Muscle layer of colon (tissue), 2 donors: Measurements from ENCODE around the gene TIGAR.

Experiments
- H3K27ac ChIP-seq: one replicate; pipeline ENCODE4 v1.7.0; 2013; ENCODE audit warnings: low read depth, mild to moderate bottlenecking, low read length, moderate library complexity
- H3K27me3 ChIP-seq, 2 donors: one replicate each; pipeline ENCODE4 v1.7.0; 2013; ENCODE audit warnings: low read length in 2 of 2, mild to moderate bottlenecking in 2 of 2; ENCODE audit not compliant: insufficient read depth in 2 of 2, control insufficient read depth in 1 of 2
- H3K36me3 ChIP-seq: one replicate; pipeline ENCODE4 v1.7.0; 2013; ENCODE audit warnings: mild to moderate bottlenecking, low read length; ENCODE audit not compliant: insufficient read depth
- H3K4me1 ChIP-seq: one replicate; pipeline ENCODE4 v1.7.0; 2013; ENCODE audit warnings: mild to moderate bottlenecking, low read length; ENCODE audit not compliant: insufficient read depth
- H3K4me3 ChIP-seq, 2 donors: one replicate each; pipeline ENCODE4 v1.7.0; 2013; ENCODE audit warnings: low read length in 2 of 2, low read depth in 1 of 2, mild to moderate bottlenecking in 1 of 2, moderate library complexity in 1 of 2
- H3K9ac ChIP-seq: one replicate; pipeline ENCODE4 v1.7.0; 2013; ENCODE audit warnings: low read length
- H3K9me3 ChIP-seq: one replicate; pipeline ENCODE4 v1.7.0; 2013; ENCODE audit warnings: mild to moderate bottlenecking, low read length
- donor health status: abdominal sarcoma.
- donor health status: Adenocarcinoma of cecum.

The TIGAR gene

GRCh38 chr12:4388032-4388431, 67.0 kb downstream of the TIGAR start:
- Histone ChIP-seq H3K9me3 (no peaks in the 10 kb centered on the region), H3K36me3 (no peaks in the 10 kb centered on the region), H3K9ac (no peak overlapping the region), H3K4me1 (no peaks in the 10 kb centered on the region), H3K27ac (no peak overlapping the region), H3K4me3 (no peak overlapping the region), H3K27me3 (peaks cover 0 to 6% of the 10 kb centered on the region in 2 donors)

- Histone ChIP-seq H3K9ac (no peak overlapping the region), H3K9me3 (no peaks in the 10 kb centered on the region)
These were observed 67.6 kb downstream of the TIGAR start for GRCh38 chr12:4388662-4389061.

GRCh38 chr12:4392223-4392742, 71.3 kb downstream of the TIGAR start:
- no peak overlapping the region for H3K27ac ChIP-seq
- no peak overlapping the region for H3K9ac ChIP-seq
- H3K36me3 ChIP-seq = no peaks in the 10 kb centered on the region
- H3K27me3 ChIP-seq = peaks cover 0 to 6% of the 10 kb centered on the region in 2 donors
- H3K9me3 ChIP-seq = no peaks in the 10 kb centered on the region
- H3K4me3 ChIP-seq = no peak overlapping the region
- no peaks in the 10 kb centered on the region for H3K4me1 ChIP-seq

More at GRCh38 chr12:4388662-4389061, 67.6 kb downstream of the TIGAR start:
- H3K36me3 ChIP-seq = no peaks in the 10 kb centered on the region
- H3K27ac ChIP-seq = no peak overlapping the region
- H3K4me1 ChIP-seq = no peaks in the 10 kb centered on the region
- H3K27me3 ChIP-seq = peaks cover 0 to 6% of the 10 kb centered on the region in 2 donors
- no peak overlapping the region for H3K4me3 ChIP-seq

- Histone ChIP-seq H3K36me3 (no peaks in the 10 kb centered on the region), H3K9me3 (no peaks in the 10 kb centered on the region), H3K27ac (no peak overlapping the region), H3K9ac (no peak overlapping the region), H3K27me3 (peaks cover 0 to 6% of the 10 kb centered on the region in 2 donors), H3K4me3 (no peak overlapping the region), H3K4me1 (no peaks in the 10 kb centered on the region)
These were observed 72.2 kb downstream of the TIGAR start for GRCh38 chr12:4393211-4393610.

- H3K9me3 ChIP-seq = no peaks in the 10 kb centered on the region
- H3K9ac ChIP-seq = no peak overlapping the region
These were observed 74.8 kb downstream of the TIGAR start for GRCh38 chr12:4395818-4396217.

GRCh38 chr12:4401117-4401516, 80.1 kb downstream of the TIGAR start:
- Histone ChIP-seq H3K4me3 (no peak overlapping the region), H3K4me1 (no peaks in the 10 kb centered on the region), H3K27ac (no peak overlapping the region), H3K9me3 (no peaks in the 10 kb centered on the region), H3K9ac (no peak overlapping the region), H3K36me3 (no peaks in the 10 kb centered on the region), H3K27me3 (no peaks in the 10 kb centered on the region)

More at GRCh38 chr12:4395818-4396217, 74.8 kb downstream of the TIGAR start:
- Histone ChIP-seq H3K36me3 (no peaks in the 10 kb centered on the region), H3K27me3 (peaks cover 0 to 6% of the 10 kb centered on the region in 2 donors), H3K27ac (no peak overlapping the region), H3K4me3 (no peak overlapping the region), H3K4me1 (no peaks in the 10 kb centered on the region)

GRCh38 chr12:4402996-4403395, 82.0 kb downstream of the TIGAR start:
- H3K27ac ChIP-seq = no peak overlapping the region
- H3K36me3 ChIP-seq = no peaks in the 10 kb centered on the region
- no peak overlapping the region for H3K4me3 ChIP-seq
- H3K27me3 ChIP-seq = no peaks in the 10 kb centered on the region
- H3K9ac ChIP-seq = no peak overlapping the region
- no peaks in the 10 kb centered on the region for H3K4me1 ChIP-seq
- H3K9me3 ChIP-seq = no peaks in the 10 kb centered on the region
